Esophagus muscularis mucosa (tissue), 3 donors: ENCODE data around the gene DCAF8L2.

Experiments used
- EP300 ChIP-seq: sonication (generic); formaldehyde crosslinking; IDR thresholded peaks from one replicate; pipeline ENCODE4 v1.6.1; 2017; ENCODE audit warnings: antibody characterized with exemption
- TF ChIP-seq, protein P1 (sequence below), 3 experiments: fragments of 200-600 bp in 2 of 3; fragments of 450-650 bp in 1 of 3; sonication (generic) in 2 of 3; IDR thresholded peaks; one replicate each; pipeline ENCODE4 v1.5.1; 2017 to 2019; ENCODE audit warnings: antibody characterized with exemption in 3 of 3, mild to moderate bottlenecking in 2 of 3, moderate library complexity in 1 of 3

GRCh38 chrX:27767387-27767786 is 177.2 kb downstream of the DCAF8L2 start:
- TF ChIP-seq, protein P1, sequence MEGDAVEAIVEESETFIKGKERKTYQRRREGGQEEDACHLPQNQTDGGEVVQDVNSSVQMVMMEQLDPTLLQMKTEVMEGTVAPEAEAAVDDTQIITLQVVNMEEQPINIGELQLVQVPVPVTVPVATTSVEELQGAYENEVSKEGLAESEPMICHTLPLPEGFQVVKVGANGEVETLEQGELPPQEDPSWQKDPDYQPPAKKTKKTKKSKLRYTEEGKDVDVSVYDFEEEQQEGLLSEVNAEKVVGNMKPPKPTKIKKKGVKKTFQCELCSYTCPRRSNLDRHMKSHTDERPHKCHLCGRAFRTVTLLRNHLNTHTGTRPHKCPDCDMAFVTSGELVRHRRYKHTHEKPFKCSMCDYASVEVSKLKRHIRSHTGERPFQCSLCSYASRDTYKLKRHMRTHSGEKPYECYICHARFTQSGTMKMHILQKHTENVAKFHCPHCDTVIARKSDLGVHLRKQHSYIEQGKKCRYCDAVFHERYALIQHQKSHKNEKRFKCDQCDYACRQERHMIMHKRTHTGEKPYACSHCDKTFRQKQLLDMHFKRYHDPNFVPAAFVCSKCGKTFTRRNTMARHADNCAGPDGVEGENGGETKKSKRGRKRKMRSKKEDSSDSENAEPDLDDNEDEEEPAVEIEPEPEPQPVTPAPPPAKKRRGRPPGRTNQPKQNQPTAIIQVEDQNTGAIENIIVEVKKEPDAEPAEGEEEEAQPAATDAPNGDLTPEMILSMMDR (IDR thresholded peaks at IDR 0.05), result no peak
- TF ChIP-seq EP300, result no peak
